Activated gamma-delta T cell treated with anti-CD3 and anti-CD28 coated beads, Interleukin-2, amount 50 U/mL, for 16 hours (primary cell): ENCODE data around the gene SDCBP2.

Experiments used
- DNase-seq: peaks from one replicate; pipeline ENCODE4 v3.0.0-alpha.2; 2020; ENCODE audit warnings: low read depth

SDCBP2 gene

DNA sequence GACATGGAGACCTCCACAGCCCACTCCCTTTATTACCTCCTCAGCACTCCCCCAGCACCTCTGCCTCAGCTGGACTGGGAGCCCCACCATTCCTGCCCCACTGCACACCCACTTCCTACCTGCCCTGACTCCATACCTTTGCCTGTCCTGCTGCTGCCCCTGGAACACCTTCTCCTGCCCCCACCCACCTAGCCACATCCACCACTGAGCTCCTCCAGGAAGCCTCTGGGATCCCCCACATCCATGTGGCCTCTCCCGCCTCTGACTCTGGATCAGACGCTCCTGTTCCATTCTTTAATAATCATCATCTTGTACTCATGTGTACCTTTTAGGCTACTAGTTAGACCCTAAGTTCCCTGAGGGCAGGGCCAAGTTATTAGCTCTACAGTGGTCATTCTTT is 2.2 kb upstream of the SDCBP2 start:
- DNase-seq, result no peak

DNA sequence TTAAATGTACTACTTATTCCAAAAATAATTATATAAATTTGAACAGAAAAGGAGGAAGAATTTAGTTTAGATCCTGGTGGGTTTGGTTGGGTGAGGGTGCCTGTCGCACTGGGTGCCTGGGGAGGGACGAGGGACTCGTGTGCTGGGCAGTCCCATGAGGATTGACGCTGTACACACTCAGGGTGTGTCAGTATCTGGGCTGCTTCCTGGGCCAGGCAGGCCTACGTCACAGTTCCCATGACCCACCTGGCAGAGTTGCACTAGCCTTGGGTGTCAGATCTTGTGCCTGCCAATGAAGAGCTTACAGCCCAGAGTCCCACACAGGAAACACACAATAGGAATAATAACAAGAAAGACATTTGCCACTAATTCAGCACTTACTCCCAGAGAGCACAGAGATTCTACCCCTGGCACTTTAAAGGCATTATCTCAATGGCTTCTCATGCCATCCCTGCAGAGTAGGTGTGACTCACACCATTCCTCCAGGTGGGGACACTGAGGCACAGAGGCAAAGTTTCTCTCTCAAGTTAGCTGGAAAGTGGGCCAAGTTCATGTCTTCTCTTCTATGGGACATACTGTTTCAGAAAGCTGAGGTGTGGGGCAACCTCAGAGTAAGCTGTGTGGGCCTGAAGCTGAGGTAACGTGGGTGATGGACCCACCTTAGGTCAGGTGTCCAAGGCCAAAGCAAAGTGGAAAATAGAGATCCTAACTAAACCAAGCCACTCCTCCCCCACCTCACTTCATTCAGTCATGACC is 1.3 kb upstream of the SDCBP2 start:
- no peak for DNase-seq

DNA sequence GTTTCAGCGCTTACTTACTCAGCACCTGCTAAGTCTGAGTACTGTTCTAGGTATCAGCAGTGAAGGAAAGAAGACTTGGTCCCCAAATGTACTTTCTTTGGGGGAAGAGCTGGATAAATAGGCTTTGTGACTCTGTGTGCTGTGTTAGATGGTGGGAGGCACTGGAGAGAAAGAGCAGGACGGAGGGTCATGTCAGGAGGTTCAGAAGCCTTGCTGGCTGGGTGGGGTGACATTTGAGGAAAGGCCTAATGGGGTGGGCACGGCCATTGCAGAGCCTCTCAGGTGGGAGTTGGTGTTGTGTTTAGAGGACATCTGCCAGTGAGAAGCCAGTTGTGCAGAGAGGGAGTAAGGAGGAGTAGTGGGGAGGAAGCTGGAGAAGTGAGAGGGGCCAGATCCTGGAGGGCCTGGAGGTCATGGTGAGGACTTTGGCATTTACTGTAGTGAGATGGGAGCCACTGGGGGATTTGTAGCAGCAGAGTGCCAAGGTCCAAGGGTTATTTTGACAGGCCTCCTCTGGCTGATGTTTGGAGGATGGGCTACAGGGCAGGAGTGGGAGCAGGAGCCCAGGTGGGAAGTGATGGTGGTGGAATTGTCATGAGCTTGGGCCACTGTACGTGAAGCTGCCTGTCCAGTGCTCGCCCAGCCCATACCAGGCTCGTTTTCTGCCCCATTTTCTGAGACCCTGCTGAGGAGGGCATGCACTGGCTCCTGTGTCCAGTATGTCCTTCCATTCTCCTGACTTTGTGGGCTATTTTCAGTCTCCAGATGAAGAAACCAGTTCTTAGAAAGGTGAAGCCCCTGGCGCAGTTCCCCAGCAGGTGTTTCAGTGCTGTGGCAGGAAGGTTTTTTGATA is 886 bp downstream of the SDCBP2 start:
- DNase-seq, result no peak

DNA sequence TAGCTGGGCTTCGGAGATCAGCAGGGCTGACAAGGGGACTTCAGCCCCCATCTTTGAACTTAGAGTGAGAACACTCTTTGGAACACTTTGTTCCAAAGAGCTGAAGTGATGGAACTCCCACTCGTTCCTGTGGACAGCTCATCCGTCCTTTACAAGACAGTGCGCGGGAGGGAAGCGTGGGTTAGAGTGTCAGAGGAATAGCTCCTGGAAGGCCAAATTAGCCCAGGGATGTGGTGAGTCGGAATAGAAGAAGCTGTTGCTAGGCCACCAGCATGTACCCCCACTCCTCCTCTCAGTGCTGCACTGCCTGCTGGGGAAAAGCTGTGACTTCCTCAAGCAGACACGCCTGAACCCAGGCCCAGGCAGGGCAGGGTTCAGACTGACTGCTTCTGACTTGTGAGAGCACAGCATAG is 1.7 kb downstream of the SDCBP2 start:
- no peak for DNase-seq

DNA sequence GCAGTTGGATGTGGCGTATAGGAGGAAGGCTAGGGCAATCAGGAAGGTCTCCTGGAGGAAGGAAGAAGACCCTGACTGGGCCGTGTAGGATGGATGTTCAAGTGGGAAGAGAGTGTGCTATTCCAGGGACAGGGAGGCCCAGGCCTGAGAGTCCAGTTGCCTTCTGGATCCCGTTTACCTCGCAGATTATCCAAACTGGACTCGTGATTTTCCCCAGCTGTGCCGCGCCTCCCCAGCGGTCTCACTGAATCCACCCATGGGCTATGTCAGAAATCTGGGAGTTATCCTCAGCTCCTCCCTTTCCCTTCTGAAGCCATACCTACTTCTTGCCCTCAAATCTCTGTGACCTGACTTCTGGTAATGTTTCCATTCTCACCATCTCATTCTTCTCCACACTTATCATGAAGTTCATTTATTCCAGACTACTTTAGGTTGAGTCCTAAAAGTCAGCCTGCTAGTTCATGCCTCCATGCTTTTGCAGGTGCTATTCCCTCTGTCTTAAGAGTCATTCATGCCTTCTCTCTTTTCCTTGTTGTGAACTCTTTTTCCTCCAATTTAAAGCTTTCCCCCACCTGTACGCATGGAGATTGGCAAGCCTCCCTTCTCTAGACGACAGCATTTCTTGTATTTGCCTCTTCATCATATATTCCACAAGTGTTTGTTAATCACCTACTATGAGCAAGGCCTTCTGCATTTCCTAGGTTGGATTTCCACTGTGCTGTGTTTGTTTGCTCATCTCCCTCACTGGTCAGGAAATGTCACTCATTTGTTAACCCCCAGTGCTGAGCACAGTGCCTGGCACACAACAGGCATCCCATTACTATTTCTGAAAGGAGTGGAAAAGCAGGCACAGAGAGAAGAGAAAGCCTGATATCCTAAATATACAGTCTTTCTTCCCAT is 2.7 kb downstream of the SDCBP2 start:
- no peak for DNase-seq

DNA sequence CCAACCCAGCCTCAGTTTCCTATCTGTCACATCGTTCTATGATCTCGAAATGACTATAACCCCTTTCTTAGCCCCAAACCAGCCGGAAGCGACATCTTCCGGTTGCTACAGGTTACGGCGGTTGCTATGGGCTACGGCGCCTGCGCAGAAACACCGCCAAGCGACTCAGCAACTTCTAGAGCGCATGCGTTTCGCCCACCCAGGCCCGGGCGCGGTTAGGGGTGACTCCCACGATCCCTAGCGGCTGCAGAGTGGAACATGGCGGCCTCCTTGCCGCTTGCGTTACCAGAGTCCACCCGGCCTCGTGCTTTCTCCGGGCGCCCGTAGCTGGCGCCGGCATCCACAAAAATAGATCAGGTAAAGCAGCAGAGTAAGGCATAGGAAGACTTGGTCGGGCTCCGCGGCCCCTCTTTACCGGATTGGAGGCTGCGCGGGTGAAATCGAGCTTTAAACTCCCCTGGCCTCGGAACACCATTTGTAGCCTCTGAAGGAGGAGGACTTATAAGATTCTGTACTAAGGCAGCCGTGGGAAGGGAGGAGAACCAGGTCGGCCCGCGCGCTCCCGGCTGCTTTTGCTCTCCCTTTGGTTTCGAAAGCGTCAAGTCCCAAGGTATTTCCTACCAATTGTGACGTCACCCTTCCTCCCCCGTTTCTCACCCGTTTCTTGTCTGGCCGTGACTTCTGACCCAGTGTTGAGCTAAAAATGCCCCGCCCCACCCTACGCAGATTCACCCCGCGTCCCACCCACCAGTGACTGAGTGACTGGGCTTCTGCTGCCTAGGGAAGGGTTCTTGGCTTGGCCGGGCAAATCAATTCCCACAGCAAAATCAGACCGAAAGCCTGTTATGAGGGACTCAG is 3.5 kb downstream of the SDCBP2 start:
- peak; percentile 99 for DNase-seq

DNA sequence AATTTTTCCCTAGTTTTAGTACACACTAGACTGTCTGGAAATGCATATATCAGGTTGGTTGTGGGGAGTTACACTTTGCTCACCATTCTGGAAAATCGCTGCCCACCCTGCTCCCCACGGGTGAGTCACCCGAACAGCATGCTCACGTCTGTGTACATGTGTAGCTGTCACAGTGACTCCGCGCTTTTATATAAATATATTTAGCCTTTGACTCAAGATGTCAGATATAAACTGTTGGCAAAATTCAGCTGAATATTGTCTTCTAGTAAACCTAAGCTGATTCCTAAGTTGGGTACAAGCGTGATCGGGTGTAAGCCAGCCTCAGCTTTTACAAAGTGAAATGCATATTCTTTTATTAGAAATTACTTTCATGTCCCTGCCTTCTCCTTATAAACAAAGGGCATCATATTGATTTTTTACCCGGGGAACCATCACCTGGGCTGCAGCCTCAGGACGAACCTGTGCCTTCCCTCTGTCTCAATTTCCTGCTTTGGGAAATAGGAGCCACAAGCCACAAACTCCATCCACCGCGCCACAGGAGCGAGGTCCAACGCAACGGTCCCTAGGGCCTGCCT is 4.3 kb downstream of the SDCBP2 start:
- peak; percentile 23 for DNase-seq

DNA sequence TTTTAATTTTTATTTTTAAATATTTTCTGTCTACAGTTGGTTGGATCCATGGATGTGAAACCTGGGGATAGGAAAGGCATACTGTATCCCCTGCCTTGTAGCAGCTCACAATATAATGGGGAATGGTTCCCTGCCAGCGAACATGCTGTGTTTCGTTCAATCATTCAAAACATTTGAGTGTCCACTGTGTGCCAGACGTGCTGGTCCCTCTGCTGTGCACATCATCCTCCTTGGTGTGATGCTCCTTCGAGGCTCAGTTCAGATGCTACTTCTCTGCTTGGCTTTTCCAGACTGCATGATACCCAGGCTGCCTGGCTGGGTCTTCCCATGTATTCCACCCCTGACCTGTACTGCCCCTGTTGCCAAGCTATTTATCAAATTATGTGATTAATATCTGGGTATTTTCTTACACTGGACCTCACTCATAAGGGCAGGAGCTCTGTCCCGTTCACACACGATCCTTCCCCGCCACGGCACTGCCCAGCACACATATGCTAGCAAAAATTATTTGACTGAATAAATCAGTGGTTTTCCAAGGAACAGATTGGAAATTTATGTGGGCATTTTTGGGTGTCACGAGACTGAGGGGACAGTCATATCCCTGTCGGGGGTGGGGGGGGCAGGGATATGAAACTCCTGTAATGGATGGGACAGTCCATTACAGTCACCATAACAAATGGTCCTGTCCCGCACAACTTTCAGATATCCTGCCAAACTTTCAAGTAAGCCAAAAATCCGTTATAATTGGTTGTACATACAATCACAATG is 4.9 kb downstream of the SDCBP2 start:
- no peak for DNase-seq

DNA sequence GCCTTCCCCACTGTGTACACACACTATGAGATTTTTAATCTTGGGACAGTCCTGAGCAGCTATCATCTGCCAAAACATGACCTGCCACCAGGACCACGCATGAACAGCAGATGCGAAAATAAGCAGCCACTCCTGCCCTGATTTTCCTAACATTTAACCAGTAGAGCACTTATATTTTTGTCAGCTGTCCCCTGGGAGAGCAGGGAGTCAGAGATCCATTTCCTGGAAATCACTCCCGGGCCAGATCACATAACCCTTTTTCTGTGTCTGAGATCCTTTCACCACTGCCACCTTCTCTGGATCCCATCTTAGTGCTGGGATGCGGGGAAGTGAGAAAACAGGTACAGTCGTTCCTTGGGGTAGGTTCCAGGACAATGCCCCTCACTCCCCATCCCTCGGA is 5.7 kb downstream of the SDCBP2 start:
- DNase-seq, result no peak

DNA sequence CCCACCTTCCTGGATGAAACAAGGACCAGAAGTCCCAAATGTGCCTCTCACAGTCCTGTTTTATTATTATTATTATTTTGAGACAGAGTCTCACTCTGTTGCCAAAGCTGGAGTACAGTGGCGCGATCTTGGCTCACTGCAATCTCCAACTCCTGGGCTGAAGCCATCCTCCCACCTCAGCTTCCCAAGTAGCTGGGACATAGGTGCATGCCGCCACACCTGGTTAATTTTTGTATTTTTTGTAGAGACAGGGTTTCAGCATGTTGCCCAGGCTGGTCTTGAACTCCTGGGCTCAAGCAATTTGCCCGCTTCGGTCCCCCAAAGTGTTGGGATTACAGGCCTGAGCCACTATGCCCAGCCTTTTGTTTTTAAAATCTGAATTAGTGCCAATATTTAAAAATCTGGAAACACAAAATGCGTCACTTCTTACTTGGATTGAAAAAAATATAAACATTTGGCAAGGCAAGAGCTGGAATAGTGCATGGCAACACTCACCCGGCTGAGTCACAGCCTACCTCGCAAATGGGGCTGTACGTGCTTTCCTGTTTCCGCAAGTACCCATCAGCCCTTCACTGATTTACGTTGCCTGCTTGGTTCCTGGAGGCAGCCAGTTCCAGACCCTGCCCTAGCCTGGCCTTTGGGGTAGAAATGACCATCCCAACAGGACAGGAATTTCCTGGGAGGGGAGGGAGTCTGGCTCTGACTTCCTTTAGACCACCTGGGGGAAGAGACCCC is 6.3 kb downstream of the SDCBP2 start:
- no peak for DNase-seq

DNA sequence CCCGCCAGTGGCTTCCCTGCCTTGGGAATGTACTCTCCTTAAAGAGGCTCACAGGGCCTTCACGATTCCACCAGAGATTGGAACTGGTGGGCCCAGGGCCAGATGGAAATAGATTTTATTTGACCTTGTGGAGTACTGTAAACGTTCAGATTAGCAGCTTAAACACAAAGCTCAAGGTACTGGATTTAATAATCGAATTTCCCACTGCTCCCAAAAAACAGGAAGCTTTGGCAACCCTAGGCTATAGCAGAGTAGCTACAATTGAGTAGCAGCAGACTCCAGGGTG is 7.3 kb downstream of the SDCBP2 start:
- DNase-seq, result no peak

DNA sequence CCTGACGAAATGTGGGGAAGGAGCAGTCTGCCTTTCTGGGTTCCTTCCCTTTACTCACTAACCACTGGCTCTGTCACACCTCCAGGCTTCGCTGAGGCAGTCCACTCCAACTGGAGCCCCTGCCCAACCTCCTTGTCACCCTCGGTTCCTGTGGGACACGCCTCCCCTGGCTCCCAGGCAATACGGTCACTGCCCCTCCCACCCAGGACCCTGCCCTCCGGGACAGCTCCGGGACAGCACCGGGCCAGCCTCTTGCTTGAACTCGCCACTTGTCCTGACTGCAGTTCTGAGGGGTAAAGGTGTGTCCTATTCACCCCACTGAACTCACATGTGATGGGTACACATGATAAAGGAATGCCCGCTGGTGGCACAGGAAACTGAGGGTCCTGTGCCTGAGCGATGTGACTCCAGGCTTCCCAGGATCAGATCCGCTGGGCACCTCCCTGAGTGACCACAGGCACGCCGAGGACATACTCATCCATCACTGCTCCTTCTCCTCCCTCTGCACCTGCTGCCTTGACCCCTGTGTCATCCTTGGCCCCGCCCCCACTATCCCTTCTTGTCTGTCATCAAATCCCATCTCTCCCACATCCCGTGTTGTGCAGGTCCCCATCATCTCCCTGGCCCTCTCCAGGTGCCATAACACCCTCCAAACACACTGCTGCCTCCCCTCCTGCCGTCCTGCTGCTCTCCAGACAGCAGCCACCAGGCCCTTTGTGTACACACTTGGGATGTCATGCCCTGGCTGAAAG is 7.9 kb downstream of the SDCBP2 start:
- DNase-seq, result no peak

DNA sequence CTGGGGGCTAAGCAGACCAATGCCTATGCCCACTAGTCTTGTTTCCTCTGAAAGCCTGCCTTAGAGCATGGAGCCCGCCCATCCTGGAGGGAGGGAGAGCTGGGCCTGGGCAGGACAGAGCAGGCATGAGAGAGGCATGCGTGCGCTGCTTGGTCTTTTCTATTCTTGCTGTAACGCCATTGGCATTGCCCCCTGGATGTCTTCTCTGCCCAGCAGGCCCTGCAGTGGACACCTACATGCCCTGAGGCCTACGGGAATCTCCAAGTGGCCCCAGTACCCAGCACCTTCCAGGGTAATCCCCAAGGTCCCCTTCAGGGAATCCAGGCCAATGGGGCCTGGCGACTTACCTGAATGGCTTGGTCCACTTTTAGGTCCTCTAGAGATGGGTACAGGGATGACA is 8.9 kb downstream of the SDCBP2 start:
- DNase-seq, result no peak

DNA sequence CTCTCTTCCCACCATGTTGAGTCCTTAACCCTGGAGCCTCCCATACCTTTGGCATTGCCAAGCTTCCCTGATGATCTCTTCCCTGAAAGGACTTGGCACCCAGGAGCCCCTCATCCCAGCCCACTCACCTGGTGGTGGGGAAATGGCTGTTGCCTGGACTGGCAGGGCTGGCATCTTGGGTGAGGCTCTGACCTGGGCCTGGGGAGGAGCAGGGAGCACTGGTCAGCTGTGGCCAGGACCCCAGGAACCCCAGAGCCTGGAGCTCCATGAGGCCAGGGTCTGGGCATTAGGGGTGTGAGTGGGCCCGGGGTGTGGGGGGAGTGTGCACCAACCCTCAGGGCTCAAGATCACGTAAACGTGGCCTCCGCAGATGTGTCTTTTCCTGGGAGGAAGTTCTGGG is 9.5 kb downstream of the SDCBP2 start:
- no peak for DNase-seq

DNA sequence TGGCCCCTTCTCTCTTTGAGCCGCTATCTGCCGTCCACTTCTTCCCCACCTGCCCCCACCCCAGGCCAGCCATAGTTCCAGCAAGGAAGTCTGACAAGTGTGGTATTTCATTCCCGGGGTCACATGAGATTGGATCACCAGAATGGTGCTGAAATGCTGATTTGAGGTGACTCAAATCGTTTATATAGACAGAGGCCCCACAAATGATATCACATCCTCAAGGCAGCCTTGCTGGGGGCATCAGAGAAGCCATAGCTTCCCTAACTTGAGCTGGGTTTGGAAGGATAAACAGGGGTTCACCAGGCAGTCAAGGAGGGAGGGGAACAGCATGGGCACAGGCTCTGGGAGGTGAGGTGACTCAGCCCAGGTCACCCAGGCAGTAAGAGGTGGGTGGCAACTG is 9.9 kb downstream of the SDCBP2 start:
- DNase-seq, result no peak

DNA sequence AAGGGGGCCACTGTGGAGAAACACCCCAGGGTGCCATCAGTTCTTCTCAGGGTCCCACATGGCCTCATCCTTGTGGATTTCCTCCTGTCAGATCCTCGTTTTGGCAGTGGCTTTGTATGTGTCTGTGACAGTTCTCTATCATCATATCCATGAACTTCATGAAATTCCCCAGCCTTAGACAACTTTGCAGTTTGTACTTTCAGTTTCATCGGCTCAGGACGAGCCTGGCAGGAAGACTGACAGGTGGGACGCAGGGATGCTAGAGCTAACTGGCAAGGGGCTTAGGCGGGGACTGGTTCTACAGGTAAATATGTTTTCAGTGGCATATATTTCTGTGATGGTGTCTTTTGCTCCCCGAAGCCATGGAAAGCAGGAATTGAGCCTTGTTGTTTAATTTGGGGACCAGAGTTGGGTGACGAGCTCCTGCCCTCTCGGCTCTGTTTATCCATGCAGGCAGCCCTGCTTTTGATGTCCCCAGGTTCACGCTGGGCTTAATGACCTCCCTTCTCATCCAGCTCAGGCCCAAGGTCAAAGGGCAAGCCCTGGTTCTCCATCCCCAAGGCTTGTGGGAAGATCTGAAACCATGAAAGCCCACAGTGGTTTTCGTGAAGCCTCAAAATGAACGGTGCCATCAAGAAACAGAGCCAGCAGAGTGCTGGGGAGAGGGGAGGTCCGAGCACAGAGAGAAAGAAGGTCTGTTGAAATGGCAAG is 11.2 kb downstream of the SDCBP2 start:
- no peak for DNase-seq

DNA sequence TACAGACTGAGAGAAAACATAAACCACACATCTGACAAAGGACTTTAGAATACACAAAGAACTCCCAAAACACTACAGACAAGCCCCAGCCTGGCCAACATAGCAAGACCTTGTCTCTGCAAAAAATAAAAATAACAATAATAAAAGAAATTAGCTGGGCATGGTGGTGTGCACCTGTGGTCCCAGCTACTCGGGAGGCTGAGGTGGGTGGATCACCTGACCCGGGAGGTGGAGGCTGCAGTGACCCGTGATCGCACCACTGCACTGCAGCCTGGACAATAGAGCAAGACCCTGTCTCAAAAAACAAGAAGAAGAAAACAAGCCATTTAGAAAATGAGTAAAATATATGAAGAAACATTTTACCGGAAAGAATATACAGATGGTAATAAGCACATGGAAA is 13.1 kb downstream of the SDCBP2 start:
- no peak for DNase-seq

DNA sequence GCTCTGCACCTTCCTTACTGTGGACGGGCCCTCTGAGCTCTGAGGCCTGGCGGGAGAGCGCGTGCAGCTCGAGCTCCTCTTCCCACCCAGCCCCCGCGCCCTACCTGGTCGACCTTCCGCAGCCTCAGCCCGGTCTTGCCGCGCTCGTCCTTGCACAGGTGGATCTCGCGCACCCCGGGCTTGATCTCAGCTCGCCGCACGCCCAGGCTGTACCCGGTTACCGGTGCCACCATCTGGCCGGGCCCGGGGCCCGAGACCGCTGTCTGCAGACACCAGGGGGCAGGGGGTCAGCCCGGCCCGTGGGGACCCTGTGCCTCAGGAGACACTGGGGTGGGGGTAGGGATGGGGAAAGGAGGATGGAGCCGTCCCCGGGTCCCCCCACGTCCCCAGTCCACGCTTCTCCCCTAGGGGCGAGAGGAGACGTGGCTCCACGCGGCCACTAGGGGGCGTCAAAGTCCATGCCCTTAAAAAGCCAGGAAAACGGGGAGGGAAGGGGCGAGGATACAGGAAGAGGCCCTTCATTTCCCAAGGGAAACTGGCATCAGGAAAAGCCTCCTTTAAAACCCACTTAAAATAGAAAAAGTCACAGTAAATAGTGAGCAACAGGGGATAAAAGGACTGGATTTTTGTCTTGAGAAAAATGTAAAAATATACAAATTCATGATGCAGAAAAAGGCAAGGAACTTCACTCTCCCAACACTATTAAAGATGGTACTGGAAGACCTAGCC is 15.5 kb downstream of the SDCBP2 start:
- peak; percentile 51 for DNase-seq
